HEK293T (cell line): Measurements from ENCODE around the gene PTPN3.

Source experiments
- BHLHE40 ChIP-seq: fragments of 450-650 bp; IDR thresholded peaks from 2 replicates; pipeline ENCODE4 v1.6.1; 2016; ENCODE audit warnings: mild to moderate bottlenecking, moderate library complexity, borderline replicate concordance
- FOXA1 ChIP-seq: fragments of 450-650 bp; IDR thresholded peaks from 2 replicates; pipeline ENCODE4 v1.6.1; 2016; ENCODE audit warnings: mild to moderate bottlenecking
- FOXM1 ChIP-seq: fragments of 450-650 bp; IDR thresholded peaks from 2 replicates; pipeline ENCODE4 v1.6.1; 2017; ENCODE audit warnings: mild to moderate bottlenecking, borderline replicate concordance
- HDGF ChIP-seq: fragments of 450-650 bp; IDR thresholded peaks from 2 replicates; pipeline ENCODE4 v1.6.1; 2017; ENCODE audit warnings: antibody characterized with exemption, borderline replicate concordance
- L3MBTL2 ChIP-seq: fragments of 450-650 bp; conservative IDR thresholded peaks from 2 replicates; pipeline ENCODE4 v1.6.1; 2016; ENCODE audit warnings: mild to moderate bottlenecking
- SP1 ChIP-seq: fragments of 450-650 bp; IDR thresholded peaks from 2 replicates; pipeline ENCODE4 v1.6.1; 2017
- ZNF384 ChIP-seq: fragments of 450-650 bp; IDR thresholded peaks from 2 replicates; pipeline ENCODE4 v1.6.1; 2016

DNA sequence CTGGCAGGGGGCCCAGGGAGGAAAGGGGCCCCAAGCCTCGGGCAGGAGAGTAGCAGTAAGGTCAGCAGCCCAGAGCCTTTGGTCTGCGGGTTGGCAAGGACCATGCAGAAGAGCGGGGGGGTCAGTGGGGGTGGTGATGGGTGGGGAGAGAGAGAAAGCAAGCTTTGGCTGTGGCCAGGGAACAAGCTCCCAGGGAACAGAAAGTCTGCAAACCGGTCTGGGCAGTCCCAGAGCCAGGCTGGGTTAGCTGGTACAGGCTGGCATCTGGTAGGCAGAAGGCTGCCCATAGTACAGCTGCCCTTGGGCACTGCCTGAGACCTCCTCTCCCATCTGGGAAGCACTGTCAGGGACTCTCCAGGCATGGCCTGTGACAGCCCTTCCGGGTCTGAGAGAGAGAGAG lies 166.8 kb downstream of the PTPN3 start:
- no peak for TF ChIP-seq HDGF
- no peak for TF ChIP-seq L3MBTL2
- TF ChIP-seq FOXA1, result no peak
- TF ChIP-seq BHLHE40, result no peak
- no peak for TF ChIP-seq ZNF384
- TF ChIP-seq FOXM1, result no peak
- TF ChIP-seq SP1, result no peak
